Activated CD4-positive, CD25-positive, alpha-beta regulatory T cell treated with anti-CD3 and anti-CD28 coated beads, Interleukin-2, amount 50 U/mL, for 72 hours (primary cell): ENCODE measurements around the gene ASTE1.
"Not testable (repeated sequence)": the region's sequence is repeated elsewhere in the genome, so short reads cannot be mapped to it uniquely, and the experiment has no call there.

Source experiments
- DNase-seq: peaks from one replicate; pipeline ENCODE4 v3.0.0; 2021

Gene ASTE1

DNA sequence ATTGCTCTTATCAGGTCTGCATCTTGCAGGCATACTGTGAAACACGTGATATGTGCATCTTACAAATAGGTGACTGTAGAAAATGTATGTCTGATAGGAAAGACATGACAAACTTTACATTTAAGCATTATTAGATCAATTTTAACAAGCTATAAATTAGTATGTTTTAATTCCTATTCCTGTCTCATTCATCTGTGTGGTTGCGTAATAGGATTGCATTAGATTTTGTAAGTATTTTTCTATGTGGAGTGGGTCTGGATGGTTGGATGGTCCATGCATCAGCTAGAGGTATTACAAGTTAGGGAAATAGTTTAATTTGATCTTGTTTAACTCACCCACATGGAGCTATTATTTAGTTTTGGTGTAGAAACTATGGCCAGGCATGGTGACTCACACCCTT, 18.8 kb downstream of the ASTE1 start:
- DNase-seq: no peak

DNA sequence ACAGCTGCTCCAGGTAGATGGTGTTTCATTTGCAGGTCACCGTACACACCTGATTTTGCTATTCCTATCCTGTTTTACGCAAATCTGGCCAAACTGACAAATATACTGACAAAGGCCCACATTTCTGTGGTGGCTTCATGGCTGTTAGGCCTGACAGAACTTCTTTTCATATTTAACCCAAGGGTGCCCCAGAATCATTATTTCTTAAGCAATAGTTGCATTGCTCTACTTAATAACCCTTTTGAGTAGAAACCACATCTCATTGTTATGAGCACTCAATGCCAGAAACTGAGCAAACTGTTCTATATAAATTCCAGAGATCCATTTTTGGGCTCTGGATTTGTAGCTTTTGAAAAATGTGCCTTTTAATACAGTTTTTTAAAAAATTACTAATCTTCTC, 19.4 kb downstream of the ASTE1 start:
- DNase-seq: no peak

DNA sequence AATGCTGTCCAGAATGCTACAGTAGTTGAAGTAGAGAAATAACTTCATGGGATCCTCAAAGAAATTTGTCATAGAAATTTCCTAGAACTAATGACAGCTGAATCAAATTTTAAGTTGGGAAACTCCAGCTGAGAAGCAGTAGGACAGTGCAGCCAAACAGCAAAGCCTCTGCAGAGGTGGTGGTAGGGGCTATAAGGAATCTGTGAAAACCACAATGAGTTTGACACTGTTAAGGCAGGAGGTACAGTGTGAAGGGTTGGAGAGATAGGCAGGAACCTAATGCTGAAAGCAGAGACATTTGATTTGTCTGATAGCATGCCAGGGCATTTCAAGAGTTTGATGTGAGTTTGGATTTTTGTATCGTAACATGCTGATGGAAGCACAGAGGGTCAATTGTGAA, 22.0 kb downstream of the ASTE1 start:
- DNase-seq: no peak

DNA sequence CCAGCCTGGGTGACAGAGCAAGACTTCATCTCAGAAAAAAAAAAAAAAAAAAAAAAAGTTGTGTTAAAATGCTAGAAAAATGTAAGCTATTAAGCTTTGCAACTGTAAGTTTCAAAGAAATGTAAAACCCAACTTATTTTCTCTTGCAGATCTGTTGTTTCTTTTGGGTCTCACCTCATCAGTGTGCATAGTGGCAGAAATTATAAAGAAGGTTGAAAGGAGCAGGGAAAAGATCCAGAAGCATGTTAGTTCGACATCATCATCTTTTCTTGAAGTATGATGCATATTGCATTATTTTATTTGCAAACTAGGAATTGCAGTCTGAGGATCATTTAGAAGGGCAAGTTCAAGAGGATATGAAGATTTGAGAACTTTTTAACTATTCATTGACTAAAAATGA, 25.6 kb downstream of the ASTE1 start:
- no peak for DNase-seq

DNA sequence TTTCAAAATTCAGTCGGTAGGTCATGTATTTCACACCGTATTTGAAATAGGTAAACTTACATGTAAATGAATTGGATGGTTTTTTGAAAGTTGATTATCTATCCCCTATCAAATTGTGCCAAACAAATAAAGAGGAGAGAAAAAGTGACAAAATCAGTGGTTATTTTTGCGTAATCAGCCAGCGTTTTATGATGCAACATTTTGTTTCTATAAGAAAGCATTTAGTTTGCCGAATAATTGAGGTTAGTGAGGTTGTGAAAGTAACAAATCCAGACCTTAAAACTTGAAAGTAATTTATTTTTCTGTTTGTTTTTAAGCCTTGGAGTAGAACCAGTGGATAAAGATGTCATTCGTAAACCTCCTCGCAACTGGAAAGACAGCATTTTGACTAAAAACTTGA, 29.3 kb downstream of the ASTE1 start:
- DNase-seq: no peak

DNA sequence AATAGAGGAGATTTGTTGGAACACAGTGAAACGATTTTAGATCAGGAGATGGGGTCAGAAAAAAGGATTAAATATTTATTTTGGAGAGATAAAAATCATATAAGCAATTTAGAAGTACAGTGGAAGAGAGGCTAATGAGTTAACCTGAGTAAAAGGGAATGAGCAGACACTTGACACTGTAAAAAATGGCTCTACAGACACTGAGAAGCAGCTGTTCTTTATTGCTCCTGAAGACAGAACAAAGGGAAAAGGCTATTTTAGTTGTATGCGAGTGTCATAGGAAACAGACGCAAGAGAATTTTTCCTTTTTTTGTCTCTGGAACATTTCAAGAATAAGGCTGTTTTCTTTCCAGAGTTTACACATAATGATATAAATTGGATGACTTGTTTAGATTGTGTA, 34.3 kb downstream of the ASTE1 start:
- no peak for DNase-seq

DNA sequence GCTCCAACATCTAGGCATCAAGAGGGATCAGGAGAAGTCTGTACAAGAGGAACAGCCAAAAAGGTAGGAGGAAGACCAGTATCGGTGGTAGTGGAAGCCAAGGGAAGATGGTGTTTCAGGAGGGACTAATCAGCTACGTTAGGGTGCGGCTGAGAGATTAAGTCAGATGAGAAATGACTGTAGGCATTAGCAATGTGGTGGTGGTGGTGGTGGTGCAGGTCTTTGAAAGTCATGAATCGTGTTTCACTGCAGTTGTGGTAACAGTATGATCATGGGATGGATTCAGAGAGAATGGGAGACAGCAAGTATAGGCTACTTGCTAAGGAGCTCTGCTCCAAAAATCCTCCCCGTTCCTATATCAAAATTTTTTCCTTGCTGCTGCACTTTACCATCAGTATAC, 35.5 kb downstream of the ASTE1 start:
- DNase-seq: no peak

DNA sequence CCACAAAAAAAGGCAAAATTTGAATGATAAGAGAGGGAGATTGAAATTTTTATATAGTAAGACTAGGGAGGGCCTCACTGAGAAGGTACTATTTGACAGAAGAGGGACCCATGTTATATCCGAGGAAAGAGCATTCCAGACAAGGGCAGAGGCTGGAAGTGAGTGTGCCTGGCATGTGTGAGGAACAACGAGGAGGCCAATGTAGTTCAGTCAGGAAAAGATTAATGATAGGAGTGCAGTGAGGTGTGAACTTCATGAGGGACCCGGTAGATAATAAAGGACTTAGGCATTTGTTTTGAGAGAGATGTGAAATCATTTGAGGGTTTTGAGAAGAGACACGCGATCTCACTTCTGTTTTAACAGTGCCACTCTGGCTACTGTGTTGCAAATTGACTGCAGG, 36.3 kb downstream of the ASTE1 start:
- DNase-seq: no peak

DNA sequence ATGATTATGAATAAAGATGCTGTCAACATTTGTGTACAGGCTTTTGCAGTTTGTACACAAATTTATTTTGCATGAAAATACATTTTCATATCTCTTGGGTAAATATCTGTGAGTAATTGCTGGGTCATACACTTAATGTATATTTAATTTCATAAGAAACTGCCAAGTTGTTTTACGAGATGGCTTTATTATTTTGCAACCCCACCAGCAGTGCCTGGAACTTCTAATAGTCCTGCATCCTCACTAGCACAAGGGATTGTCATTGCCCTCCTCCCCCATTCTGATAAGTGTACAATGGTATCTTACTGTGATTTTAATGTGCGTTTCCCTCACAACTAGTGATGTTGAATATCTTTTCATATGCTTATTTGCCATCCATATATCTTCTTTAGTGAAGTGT, 45.2 kb downstream of the ASTE1 start:
- no peak for DNase-seq

DNA sequence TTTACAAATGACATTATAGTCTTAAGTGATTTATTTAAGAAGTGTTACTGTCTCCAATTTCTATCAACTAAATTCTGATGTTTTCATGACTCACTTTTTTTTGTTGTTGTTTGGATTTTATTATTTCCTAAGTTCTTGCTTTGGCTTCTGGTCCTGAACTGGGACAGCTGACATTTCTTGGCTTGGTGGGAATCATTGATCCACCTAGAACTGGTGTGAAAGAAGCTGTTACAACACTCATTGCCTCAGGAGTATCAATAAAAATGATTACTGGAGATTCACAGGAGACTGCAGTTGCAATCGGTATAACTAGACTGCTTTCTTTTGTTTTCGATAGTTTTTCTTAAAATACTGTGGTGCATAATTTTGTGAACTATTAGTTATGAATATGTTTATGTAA, 47.5 kb downstream of the ASTE1 start:
- no peak for DNase-seq

DNA sequence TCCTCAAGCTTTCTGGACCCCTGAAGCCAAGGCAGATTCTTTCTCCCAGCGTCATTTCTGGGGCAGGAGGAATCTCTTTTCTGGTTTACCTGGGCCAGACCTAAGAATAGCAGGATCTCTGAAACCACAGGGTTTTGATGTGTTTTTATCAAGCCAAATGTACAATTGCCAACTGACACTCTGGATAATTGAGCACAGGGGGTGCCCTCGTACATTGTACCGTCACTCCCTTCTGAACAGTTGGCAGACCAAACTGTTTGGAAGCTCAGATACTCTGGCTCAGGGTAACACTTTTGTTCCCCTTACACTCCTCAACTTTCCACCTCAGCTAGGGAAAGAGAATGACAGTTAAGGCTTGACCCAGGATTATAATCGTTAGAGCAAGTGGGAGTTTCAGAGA, 49.9 kb downstream of the ASTE1 start:
- DNase-seq: no peak

DNA sequence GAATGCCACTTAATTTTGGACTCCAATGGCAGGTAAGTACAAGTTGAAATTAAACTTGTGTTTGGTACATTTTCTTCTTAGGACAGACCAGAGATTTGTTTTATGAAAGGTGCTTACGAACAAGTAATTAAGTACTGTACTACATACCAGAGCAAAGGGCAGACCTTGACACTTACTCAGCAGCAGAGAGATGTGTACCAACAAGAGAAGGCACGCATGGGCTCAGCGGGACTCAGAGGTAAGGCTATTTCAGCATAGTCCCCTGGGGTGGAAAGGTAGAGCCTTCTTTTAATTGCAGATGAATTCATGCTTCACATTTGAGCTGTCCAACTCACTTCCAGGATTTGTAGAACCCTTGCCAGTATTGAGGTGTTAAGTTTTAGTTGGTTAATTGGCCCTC, 51.4 kb downstream of the ASTE1 start:
- DNase-seq: no peak

DNA sequence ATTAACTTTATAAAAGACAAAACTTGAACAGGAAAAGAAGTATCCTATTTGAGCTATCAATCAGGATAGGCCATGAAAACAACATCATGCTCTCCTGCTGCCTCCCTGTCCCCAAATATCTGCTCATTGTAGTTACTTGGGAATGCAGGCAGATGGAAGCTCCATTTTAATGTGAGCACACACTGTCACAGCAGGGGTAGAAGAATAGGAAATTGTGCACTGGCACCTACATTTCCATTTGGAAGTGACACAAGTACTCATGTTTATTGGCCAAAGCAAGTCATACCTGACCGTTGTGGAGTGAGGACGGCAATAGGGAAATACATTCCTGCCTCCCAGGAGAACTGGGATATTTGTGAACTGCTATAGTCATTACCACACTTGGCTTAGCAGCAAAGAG, 52.4 kb downstream of the ASTE1 start:
- no peak for DNase-seq

DNA sequence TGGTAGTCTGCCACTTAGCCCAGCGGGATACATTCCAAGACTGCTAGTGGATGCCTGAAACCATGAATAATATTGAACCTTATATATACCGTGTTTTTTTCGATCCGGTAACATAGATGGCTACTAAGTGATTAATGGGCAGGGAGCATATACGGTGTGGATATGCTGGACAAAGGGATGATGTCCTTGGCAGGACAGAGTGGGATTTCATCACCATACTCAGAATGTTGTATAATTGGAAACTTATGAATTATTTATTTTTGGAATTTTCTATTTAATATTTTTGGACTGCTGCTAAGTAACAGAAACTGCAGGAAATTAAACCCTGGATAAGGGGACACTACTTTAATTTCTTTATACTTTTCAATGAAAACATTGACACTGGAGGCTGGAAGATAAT, 53.2 kb downstream of the ASTE1 start:
- DNase-seq: no peak

DNA sequence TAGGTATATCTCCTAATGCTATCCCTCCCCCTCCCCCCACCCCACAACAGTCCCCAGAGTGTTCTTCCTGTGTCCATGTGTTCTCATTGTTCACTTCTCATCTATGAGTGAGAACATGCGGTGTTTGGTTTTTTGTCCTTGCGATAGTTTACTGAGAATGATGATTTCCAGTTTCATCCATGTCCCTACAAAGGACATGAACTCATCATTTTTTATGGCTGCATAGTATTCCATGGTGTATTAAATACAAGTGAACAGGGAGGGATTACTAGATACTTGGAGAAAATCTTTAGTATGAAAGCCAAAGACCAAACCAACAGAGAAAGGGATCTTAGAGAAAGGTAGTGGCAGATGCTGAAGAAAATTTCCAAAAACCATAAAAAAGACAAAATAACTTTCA, 54.0 kb downstream of the ASTE1 start:
- not testable (repeated sequence) for DNase-seq

DNA sequence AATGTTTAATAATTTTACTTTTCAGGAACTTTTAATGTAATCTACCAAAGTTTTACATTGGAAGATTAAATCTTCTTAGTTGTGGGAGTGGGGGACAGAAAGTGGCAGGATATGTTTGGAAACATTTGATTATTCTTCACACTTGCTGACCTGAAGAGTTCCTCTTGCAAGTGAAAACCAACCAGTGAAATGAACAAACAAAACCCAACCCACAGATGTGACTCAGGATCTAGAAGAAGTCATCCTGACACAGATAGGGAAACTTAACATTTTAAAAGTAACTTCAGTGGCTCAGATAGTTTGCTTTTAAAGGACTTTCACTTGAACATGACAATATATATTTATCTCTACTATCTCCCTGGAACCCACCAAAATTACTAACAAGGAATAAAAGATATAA, 55.4 kb downstream of the ASTE1 start:
- DNase-seq: no peak

DNA sequence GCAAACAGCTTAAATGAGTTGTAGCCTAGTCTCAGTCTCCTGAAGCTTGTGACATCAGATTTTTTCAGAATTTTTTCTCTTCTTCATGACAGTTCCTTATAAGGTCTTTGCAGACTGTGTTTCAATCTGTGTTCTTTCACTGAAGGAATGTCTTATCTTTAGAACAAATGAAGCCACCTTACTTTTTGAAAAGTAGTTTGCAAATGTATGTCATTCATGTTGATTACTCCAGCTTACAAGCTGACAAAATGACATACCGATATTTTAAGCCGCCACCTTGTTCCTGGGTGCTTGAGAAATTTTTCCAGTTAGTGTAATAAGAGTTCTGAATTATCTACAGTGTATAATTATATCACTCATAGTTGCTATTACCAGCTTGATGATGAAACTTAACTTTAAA, 57.0 kb downstream of the ASTE1 start:
- DNase-seq: no peak

DNA sequence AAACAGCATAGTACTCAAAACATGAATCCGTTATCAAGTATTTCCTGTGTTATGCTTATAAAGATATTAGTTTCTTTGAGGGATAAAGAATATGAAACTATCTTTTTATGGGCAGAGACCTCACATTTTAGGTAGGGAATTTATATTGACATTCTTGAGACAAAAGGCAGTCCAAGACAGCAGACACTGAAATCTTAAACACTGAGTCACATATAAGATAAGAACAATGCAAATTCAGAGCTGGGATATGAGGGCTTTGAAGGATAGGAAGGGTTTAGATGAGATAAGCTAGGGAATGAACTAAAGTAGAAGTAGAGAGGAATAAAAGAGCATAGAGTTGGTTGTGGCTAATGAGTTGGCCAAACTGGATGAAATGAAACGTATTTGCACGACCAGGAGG, 58.4 kb downstream of the ASTE1 start:
- no peak for DNase-seq

DNA sequence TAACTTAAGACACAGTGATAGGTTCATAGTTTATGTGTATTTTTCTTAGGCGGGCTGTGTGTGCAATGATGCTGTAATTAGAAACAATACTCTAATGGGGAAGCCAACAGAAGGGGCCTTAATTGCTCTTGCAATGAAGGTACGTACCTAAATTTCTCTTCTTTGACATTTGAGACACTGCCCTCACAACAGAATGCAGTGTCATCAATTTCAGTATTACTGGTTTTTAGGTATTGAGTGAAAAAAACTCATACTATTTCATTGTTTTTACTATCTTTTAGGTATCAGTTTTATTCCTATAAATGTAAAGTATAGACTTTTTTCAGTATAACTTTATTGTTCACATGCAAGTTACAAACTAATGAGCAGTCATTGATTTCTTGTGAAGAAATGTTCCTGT, 59.3 kb downstream of the ASTE1 start:
- DNase-seq: no peak

DNA sequence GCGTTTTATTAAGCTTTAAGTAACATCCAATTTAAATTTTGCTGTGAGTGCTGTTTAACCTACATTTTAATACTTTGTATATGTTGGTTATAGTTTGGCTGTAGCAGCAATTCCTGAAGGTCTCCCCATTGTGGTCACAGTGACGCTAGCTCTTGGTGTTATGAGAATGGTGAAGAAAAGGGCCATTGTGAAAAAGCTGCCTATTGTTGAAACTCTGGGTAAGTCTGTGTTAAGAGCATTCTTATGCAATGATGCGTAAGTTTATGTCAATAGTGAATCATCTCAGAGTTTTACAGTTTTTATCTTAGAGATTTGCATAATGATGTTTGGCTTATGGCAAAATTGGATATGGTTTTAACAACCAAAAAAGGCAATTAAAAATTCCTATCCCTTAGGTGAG, 62.7 kb downstream of the ASTE1 start:
- no peak for DNase-seq
